HL-60 (cell line): ENCODE measurements around the gene CLEC4E.

Experiments
- DNase-seq, 2 experiments: peaks; one replicate each; pipeline ENCODE4 v3.0.0-alpha.2; 2010 to 2020; ENCODE audit warnings: low read depth in 1 of 2, low spot score in 1 of 2
- H3K27ac ChIP-seq: fragments of 250-450 bp; sonication (Bioruptor Pico); replicated peaks from 2 replicates; pipeline ENCODE4 v1.5.1; 2020; ENCODE audit warnings: mild to moderate bottlenecking, moderate library complexity
- H3K27me3 ChIP-seq: fragments of 250-450 bp; sonication (Bioruptor Pico); 2 replicates; pipeline ENCODE4 v1.5.1; 2021; ENCODE audit warnings: mild to moderate bottlenecking, moderate library complexity; ENCODE audit not compliant: insufficient read depth, poor library complexity, severe bottlenecking
- H3K4me3 ChIP-seq: replicated peaks from 2 replicates; pipeline ENCODE4 v1.5.1; 2011; ENCODE audit warnings: mild to moderate bottlenecking, control low read depth, low read length; ENCODE audit not compliant: insufficient read depth
- GABPA ChIP-seq: IDR thresholded peaks from 2 replicates; pipeline ENCODE4 v1.6.1; 2012; ENCODE audit warnings: low read depth
- POLR2AphosphoS5 ChIP-seq: IDR thresholded peaks from 2 replicates; pipeline ENCODE4 v1.6.1; 2012; ENCODE audit warnings: low read depth
- SPI1 ChIP-seq: IDR thresholded peaks from 2 replicates; pipeline ENCODE4 v1.6.1; 2012; ENCODE audit warnings: low read depth, mild to moderate bottlenecking, borderline replicate concordance
- TF ChIP-seq, protein P1 (sequence below): IDR thresholded peaks from 2 replicates; pipeline ENCODE4 v1.6.1; 2012; ENCODE audit warnings: low read depth; ENCODE audit not compliant: insufficient replicate concordance
- TF ChIP-seq, protein P2 (sequence below): IDR thresholded peaks from one replicate; pipeline ENCODE4 v1.5.1; 2011; ENCODE audit warnings: low read length, control low read depth, inconsistent platforms; ENCODE audit not compliant: insufficient read depth

The CLEC4E gene

DNA sequence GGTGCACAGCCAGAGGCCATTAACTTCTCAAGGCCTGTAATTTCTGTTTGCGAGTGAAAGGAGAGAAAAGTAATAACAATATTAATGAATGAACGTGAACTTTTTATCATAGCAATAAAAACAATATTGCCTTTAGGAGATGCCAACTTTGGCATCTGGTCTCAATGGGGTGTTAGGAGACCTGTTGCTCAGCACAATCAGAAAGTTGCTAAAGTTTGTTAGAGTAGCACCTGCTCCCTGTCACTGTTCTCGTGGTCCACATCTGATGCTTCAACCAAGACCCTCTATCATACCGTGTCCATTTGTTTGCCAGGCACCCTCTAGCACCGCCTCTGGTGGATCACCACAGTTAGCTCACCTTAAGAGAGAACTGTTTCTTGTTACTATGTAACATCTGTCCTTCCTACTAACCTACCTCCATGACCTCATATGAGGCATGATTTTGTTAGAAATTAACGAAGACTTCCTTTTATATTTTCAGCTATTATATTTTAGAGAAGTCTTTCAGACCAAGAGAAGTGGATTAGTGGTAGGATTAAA lies 12.5 kb upstream of the CLEC4E start:
- TF ChIP-seq, protein P1, sequence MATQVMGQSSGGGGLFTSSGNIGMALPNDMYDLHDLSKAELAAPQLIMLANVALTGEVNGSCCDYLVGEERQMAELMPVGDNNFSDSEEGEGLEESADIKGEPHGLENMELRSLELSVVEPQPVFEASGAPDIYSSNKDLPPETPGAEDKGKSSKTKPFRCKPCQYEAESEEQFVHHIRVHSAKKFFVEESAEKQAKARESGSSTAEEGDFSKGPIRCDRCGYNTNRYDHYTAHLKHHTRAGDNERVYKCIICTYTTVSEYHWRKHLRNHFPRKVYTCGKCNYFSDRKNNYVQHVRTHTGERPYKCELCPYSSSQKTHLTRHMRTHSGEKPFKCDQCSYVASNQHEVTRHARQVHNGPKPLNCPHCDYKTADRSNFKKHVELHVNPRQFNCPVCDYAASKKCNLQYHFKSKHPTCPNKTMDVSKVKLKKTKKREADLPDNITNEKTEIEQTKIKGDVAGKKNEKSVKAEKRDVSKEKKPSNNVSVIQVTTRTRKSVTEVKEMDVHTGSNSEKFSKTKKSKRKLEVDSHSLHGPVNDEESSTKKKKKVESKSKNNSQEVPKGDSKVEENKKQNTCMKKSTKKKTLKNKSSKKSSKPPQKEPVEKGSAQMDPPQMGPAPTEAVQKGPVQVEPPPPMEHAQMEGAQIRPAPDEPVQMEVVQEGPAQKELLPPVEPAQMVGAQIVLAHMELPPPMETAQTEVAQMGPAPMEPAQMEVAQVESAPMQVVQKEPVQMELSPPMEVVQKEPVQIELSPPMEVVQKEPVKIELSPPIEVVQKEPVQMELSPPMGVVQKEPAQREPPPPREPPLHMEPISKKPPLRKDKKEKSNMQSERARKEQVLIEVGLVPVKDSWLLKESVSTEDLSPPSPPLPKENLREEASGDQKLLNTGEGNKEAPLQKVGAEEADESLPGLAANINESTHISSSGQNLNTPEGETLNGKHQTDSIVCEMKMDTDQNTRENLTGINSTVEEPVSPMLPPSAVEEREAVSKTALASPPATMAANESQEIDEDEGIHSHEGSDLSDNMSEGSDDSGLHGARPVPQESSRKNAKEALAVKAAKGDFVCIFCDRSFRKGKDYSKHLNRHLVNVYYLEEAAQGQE, result no peak
- no peak for TF ChIP-seq SPI1
- no peak for TF ChIP-seq POLR2AphosphoS5
- TF ChIP-seq, protein P2, sequence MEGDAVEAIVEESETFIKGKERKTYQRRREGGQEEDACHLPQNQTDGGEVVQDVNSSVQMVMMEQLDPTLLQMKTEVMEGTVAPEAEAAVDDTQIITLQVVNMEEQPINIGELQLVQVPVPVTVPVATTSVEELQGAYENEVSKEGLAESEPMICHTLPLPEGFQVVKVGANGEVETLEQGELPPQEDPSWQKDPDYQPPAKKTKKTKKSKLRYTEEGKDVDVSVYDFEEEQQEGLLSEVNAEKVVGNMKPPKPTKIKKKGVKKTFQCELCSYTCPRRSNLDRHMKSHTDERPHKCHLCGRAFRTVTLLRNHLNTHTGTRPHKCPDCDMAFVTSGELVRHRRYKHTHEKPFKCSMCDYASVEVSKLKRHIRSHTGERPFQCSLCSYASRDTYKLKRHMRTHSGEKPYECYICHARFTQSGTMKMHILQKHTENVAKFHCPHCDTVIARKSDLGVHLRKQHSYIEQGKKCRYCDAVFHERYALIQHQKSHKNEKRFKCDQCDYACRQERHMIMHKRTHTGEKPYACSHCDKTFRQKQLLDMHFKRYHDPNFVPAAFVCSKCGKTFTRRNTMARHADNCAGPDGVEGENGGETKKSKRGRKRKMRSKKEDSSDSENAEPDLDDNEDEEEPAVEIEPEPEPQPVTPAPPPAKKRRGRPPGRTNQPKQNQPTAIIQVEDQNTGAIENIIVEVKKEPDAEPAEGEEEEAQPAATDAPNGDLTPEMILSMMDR, result no peak
- TF ChIP-seq GABPA, result no peak
- no peak overlapping the region for H3K4me3 ChIP-seq
- DNase-seq, result no peak
- H3K27ac ChIP-seq, result no peak overlapping the region
- H3K27me3 ChIP-seq, result no peaks in the 10 kb centered on the region

DNA sequence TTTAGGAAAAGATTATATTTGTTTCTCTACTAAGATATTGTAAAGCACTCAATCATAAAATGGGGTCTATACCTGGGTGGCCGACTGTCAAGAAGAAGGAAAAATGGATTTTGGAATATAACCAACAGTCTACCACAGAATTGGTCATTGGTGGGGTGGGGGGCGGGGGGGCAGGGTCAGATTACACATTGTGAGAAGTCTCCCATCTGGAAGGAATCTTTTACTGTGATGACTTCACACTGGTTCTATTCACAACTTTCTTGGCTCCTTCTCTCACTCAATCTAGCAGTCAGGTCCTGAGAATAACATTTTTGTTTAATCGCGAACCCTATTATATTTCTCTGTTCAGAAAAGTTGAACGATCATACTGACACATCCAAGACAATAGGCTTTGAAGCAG lies 8.7 kb upstream of the CLEC4E start:
- TF ChIP-seq GABPA, result no peak
- TF ChIP-seq SPI1, result no peak
- TF ChIP-seq, protein P2, result no peak
- no peak for TF ChIP-seq POLR2AphosphoS5
- TF ChIP-seq, protein P1, result no peak
- DNase-seq, result no peak

DNA sequence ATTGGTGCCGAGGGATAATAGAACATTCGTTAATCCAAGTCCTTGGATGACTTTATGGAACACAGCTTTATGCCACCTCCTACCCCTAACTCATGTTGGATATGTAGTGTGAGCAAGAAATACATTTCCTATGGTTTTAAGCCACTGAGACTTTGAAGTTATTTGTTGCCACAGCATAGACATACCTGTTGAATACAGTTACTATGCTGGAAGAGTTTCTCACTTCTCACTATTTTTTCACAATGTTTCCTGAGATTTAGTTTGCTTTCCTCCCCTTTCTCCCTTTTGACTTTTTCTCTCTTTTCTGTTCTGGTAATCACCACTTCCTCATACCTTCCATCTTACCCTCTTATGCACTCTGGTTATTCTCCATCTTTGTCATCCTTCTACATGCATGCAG lies 7.5 kb upstream of the CLEC4E start:
- Histone ChIP-seq H3K4me3 (no peak overlapping the region), H3K27ac (no peak overlapping the region), H3K27me3 (no peaks in the 10 kb centered on the region)
- no peak for DNase-seq
- TF ChIP-seq, protein P1, result no peak
- no peak for TF ChIP-seq POLR2AphosphoS5
- no peak for TF ChIP-seq SPI1
- no peak for TF ChIP-seq GABPA
- TF ChIP-seq, protein P2, result no peak

More for the DNA sequence above, 8.7 kb upstream of the CLEC4E start:
- H3K27ac ChIP-seq, result no peak overlapping the region
- H3K4me3 ChIP-seq, result no peak overlapping the region
- no peaks in the 10 kb centered on the region for H3K27me3 ChIP-seq
